Liver (tissue), 9 donors: Measurements from ENCODE around the gene ZNF618. TPM values are rescaled to one million over a fixed set of nuclear protein-coding genes. Genes with fewer than 3 reads are reported as not detected.

Source experiments
- DNase-seq: peaks from one replicate; pipeline ENCODE4 v3.0.0-alpha.2; 2017; ENCODE audit warnings: low spot score
- H3K27ac ChIP-seq, 2 donors: one replicate each; pipeline ENCODE4 v1.7.0; 2013; ENCODE audit warnings: inconsistent platforms in 2 of 2, low read length in 2 of 2, control low read depth in 1 of 2, low read depth in 1 of 2, mild to moderate bottlenecking in 1 of 2
- H3K27me3 ChIP-seq, 4 donors: one replicate each; pipeline versions ENCODE4 v1.6.1 to v1.7.0; 2013; ENCODE audit warnings: low read length in 3 of 4, inconsistent platforms in 1 of 4, mild to moderate bottlenecking in 1 of 4, moderate library complexity in 1 of 4; ENCODE audit not compliant: control insufficient read depth in 4 of 4, insufficient read depth in 4 of 4
- H3K36me3 ChIP-seq, 4 donors: one replicate each; pipeline versions ENCODE4 v1.6.1 to v1.7.0; 2013; ENCODE audit warnings: low read length in 3 of 4, mild to moderate bottlenecking in 3 of 4, low read depth in 1 of 4, moderate library complexity in 1 of 4; ENCODE audit not compliant: control insufficient read depth in 4 of 4, insufficient read depth in 3 of 4
- H3K4me1 ChIP-seq, 4 donors: one replicate each; pipeline versions ENCODE4 v1.6.1 to v1.7.0; 2013; ENCODE audit warnings: low read length in 3 of 4, mild to moderate bottlenecking in 3 of 4, moderate library complexity in 1 of 4; ENCODE audit not compliant: control insufficient read depth in 4 of 4, insufficient read depth in 4 of 4
- H3K4me3 ChIP-seq, 3 donors: one replicate each; pipeline versions ENCODE4 v1.6.1 to v1.7.0; 2013; ENCODE audit warnings: low read length in 3 of 3, control low read depth in 1 of 3, low read depth in 1 of 3, mild to moderate bottlenecking in 1 of 3
- H3K9ac ChIP-seq, 2 donors: one replicate each; pipeline ENCODE4 v1.7.0; 2013; ENCODE audit warnings: low read length in 2 of 2, mild to moderate bottlenecking in 2 of 2, moderate library complexity in 2 of 2, control low read depth in 1 of 2, low read depth in 1 of 2
- H3K9me3 ChIP-seq, 4 donors: one replicate each; pipeline versions ENCODE4 v1.6.1 to v1.7.0; 2013; ENCODE audit warnings: low read length in 3 of 4; ENCODE audit not compliant: control insufficient read depth in 4 of 4
- ATF3 ChIP-seq: IDR thresholded peaks from 2 replicates; pipeline ENCODE4 v1.6.1; 2016; ENCODE audit warnings: antibody characterized with exemption
- CTCF ChIP-seq: fragments of 150-350 bp; IDR thresholded peaks from 2 replicates; pipeline ENCODE4 v1.5.1; 2017; ENCODE audit warnings: improper control_type of control experiment, low read depth, low read length; ENCODE audit not compliant: missing input control
- EGR1 ChIP-seq, 2 donors: IDR thresholded peaks; 2 replicates each; pipeline ENCODE4 v1.6.1; 2016 to 2018; ENCODE audit warnings: antibody characterized with exemption in 2 of 2, low read depth in 2 of 2
- FOXA1 ChIP-seq: IDR thresholded peaks from 2 replicates; pipeline ENCODE4 v1.6.1; 2016; ENCODE audit warnings: antibody characterized with exemption
- FOXA2 ChIP-seq: IDR thresholded peaks from 2 replicates; pipeline ENCODE4 v1.6.1; 2016; ENCODE audit warnings: antibody characterized with exemption
- GABPA ChIP-seq, 2 donors: IDR thresholded peaks in 1 of 2; conservative IDR thresholded peaks in 1 of 2; 2 replicates each; pipeline ENCODE4 v1.6.1; 2016; ENCODE audit warnings: antibody characterized with exemption in 2 of 2, mild to moderate bottlenecking in 1 of 2, moderate library complexity in 1 of 2
- HNF4A ChIP-seq, 2 donors: conservative IDR thresholded peaks; 2 replicates each; pipeline ENCODE4 v1.6.1; 2016; ENCODE audit warnings: antibody characterized with exemption in 2 of 2, mild to moderate bottlenecking in 2 of 2
- HNF4G ChIP-seq: IDR thresholded peaks from 2 replicates; pipeline ENCODE4 v1.6.1; 2016; ENCODE audit warnings: antibody characterized with exemption
- JUND ChIP-seq, 2 donors: IDR thresholded peaks; 2 replicates each; pipeline ENCODE4 v1.6.1; 2016; ENCODE audit warnings: antibody characterized with exemption in 2 of 2
- MAX ChIP-seq: IDR thresholded peaks from 2 replicates; pipeline ENCODE4 v1.6.1; 2016; ENCODE audit warnings: antibody characterized with exemption
- NR2F2 ChIP-seq: IDR thresholded peaks from 2 replicates; pipeline ENCODE4 v1.6.1; 2016; ENCODE audit warnings: antibody characterized with exemption
- RAD21 ChIP-seq, 2 donors: IDR thresholded peaks; 2 replicates each; pipeline ENCODE4 v1.6.1; 2016; ENCODE audit warnings: antibody characterized with exemption in 2 of 2, mild to moderate bottlenecking in 2 of 2
- REST ChIP-seq: IDR thresholded peaks from 2 replicates; pipeline ENCODE4 v1.6.1; 2016; ENCODE audit warnings: antibody characterized with exemption, mild to moderate bottlenecking
- RXRA ChIP-seq, 2 donors: IDR thresholded peaks; 2 replicates each; pipeline ENCODE4 v1.6.1; 2017 to 2018; ENCODE audit warnings: antibody characterized with exemption in 2 of 2, mild to moderate bottlenecking in 1 of 2
- SP1 ChIP-seq: IDR thresholded peaks from 2 replicates; pipeline ENCODE4 v1.6.1; 2018; ENCODE audit warnings: antibody characterized with exemption, mild to moderate bottlenecking
- TAF1 ChIP-seq: conservative IDR thresholded peaks from 2 replicates; pipeline ENCODE4 v1.6.1; 2016; ENCODE audit warnings: antibody characterized with exemption, mild to moderate bottlenecking
- YY1 ChIP-seq: IDR thresholded peaks from 2 replicates; pipeline ENCODE4 v1.6.1; 2016; ENCODE audit warnings: antibody characterized with exemption, mild to moderate bottlenecking
- ZBTB33 ChIP-seq: IDR thresholded peaks from 2 replicates; pipeline ENCODE4 v1.6.1; 2016; ENCODE audit warnings: antibody characterized with exemption
- WGBS: extraction: QIAGEN DNeasy Blood & Tissue Kit; methylation state at CpG from one replicate; pipeline ENCODE4 v1.1.7; 2013; 5-methylcytosine and 5-hydroxymethylcytosine counted together
- polyA plus RNA-seq, 2 donors: library from polyadenylated mRNA; stranded (reverse) in 1 of 2; unstranded in 1 of 2; fragments of 200-250 nt in 1 of 2; fragments of >200 nt in 1 of 2; fragmentation: Nextera tagmentation in 1 of 2; extraction: Ambion mirVana in 1 of 2; gene quantifications; one replicate each; pipeline versions ENCODE4 v1.2.1 to v1.2.3, GENCODE V29; 2013 to 2015
- total RNA-seq, 2 donors: library from RNA; depleted of rRNA; stranded (reverse); fragments of >200 nt; gene quantifications; one replicate each; pipeline ENCODE4 v1.2.3, GENCODE V29; 2014
- donor health status: healthy.
- donor health status: healthy.
- donor health status: healthy.
- donor health status: healthy.
- donor health status: healthy.

The ZNF618 gene
- total and polyA plus RNA-seq, 4 donors: 2.2 to 6.5 (median 3.7) TPM

- no peaks in the 10 kb centered on the region for H3K36me3 ChIP-seq
- no peak overlapping the region for H3K4me3 ChIP-seq
- H3K27me3 ChIP-seq: no peaks in the 10 kb centered on the region
- TF ChIP-seq ATF3 (no peak), FOXA2 (no peak), ZBTB33 (no peak), TAF1 (no peak), YY1 (no peak), MAX (no peak), FOXA1 (no peak), REST (no peak), CTCF (no peak), RAD21 (IDR thresholded peaks at IDR 0.05) (no peak), JUND (IDR thresholded peaks at IDR 0.05) (no peak), SP1 (no peak), HNF4A (conservative IDR thresholded peaks at IDR 0.05) (no peak), RXRA (IDR thresholded peaks at IDR 0.05) (no peak), EGR1 (IDR thresholded peaks at IDR 0.05; ENCODE audit: low read depth in 2 of 2) (no peak), HNF4G (no peak), GABPA (IDR thresholded peaks at IDR 0.05 in 1 of 2, conservative IDR thresholded peaks at IDR 0.05 in 1 of 2) (no peak)
- no peak overlapping the region for H3K27ac ChIP-seq
- peaks cover 0 to 4% (median under 1%) of the 10 kb centered on the region in 4 donors for H3K9me3 ChIP-seq
- no peak overlapping the region for H3K9ac ChIP-seq
- no peaks in the 10 kb centered on the region for H3K4me1 ChIP-seq
- WGBS: 91% methylated on average over 1 of the region's 1 CpG
- no peak for DNase-seq
Measured at GRCh38 chr9:113844466-113844865, 31.6 kb upstream of the ZNF618 start.

GRCh38 chr9:113851359-113851758, 24.8 kb upstream of the ZNF618 start:
- DNase-seq: no peak
- TF ChIP-seq HNF4G (no peak), HNF4A (conservative IDR thresholded peaks at IDR 0.05) (no peak), SP1 (no peak), EGR1 (IDR thresholded peaks at IDR 0.05; ENCODE audit: low read depth in 2 of 2) (no peak), ATF3 (no peak), NR2F2 (no peak), RXRA (IDR thresholded peaks at IDR 0.05) (no peak), YY1 (no peak), RAD21 (IDR thresholded peaks at IDR 0.05) (no peak), ZBTB33 (no peak), GABPA (IDR thresholded peaks at IDR 0.05 in 1 of 2, conservative IDR thresholded peaks at IDR 0.05 in 1 of 2) (no peak), REST (no peak)

More at GRCh38 chr9:113851359-113851758, 24.8 kb upstream of the ZNF618 start:
- Histone ChIP-seq H3K9ac (no peak overlapping the region), H3K4me1 (peaks cover 0 to 4% (median 3%) of the 10 kb centered on the region in 4 donors), H3K27me3 (no peaks in the 10 kb centered on the region), H3K36me3 (no peaks in the 10 kb centered on the region), H3K9me3 (no peaks in the 10 kb centered on the region), H3K27ac (no peak overlapping the region), H3K4me3 (no peak overlapping the region)
- 85% methylated on average over 25 of the region's 25 CpGs for WGBS
